Measurements from ENCODE around the gene TP53. TPM values are rescaled to one million over a fixed set of nuclear protein-coding genes. Genes with fewer than 3 reads are reported as not detected.

Gene TP53
- 10 to 100 TPM; 68.1 to 84.3 (median 75.4) TPM for total RNA-seq (2021; fragmentation: NEBNext Ultra II Directional; extraction: Animal tissue kit (Norgen Biotek cat#: 25700))
- long read RNA-seq, transcript TP53-227 (11 exons, 2,579 nt) = major isoform, 33 of 54 reads
- long read RNA-seq, partial matches to known transcripts = 4 of 54 reads
- long read RNA-seq, other reads (novel, unspliced or antisense) = 15 of 54 reads

DNA sequence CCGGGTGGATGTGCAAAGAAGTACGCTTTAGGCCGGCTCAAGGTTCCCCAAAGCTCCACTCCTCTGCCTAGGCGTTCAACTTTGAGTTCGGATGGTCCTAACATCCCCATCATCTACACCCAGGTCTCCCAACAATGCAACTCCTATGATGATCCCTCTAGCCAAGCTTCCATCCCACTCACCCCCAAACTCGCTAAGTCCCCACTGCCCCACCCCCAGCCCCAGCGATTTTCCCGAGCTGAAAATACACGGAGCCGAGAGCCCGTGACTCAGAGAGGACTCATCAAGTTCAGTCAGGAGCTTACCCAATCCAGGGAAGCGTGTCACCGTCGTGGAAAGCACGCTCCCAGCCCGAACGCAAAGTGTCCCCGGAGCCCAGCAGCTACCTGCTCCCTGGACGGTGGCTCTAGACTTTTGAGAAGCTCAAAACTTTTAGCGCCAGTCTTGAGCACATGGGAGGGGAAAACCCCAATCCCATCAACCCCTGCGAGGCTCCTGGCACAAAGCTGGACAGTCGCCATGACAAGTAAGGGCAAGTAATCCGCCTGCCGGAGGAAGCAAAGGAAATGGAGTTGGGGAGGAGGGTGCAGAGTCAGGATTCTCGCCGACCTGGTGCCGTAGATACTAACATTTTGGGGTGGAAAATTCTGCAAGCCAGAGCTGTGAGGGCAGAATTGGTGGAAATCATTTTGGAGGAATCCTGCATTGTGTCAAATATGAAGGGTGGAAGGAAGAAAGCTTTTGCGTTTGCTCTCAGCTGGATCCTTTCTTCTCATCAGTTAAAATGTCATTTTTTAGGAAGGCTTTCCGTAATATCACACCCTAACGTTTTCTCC, at the start of gene TP53:
Gene TP53 (minus strand): TSS at position 419 of the 836 bp plus-strand sequence. CDS start 10,896 bp downstream, outside the sequence.
- TF ChIP-seq, protein P1, sequence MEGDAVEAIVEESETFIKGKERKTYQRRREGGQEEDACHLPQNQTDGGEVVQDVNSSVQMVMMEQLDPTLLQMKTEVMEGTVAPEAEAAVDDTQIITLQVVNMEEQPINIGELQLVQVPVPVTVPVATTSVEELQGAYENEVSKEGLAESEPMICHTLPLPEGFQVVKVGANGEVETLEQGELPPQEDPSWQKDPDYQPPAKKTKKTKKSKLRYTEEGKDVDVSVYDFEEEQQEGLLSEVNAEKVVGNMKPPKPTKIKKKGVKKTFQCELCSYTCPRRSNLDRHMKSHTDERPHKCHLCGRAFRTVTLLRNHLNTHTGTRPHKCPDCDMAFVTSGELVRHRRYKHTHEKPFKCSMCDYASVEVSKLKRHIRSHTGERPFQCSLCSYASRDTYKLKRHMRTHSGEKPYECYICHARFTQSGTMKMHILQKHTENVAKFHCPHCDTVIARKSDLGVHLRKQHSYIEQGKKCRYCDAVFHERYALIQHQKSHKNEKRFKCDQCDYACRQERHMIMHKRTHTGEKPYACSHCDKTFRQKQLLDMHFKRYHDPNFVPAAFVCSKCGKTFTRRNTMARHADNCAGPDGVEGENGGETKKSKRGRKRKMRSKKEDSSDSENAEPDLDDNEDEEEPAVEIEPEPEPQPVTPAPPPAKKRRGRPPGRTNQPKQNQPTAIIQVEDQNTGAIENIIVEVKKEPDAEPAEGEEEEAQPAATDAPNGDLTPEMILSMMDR (IDR thresholded peaks at IDR 0.05) = no peak
- H3K9me3 Mint-ChIP-seq = no peaks in the 10 kb centered on the region
- DNase-seq = peak; percentile 88
- H3K4me3 Mint-ChIP-seq = peak within 1 kb of the TSS; percentile 93
- H3K36me3 Mint-ChIP-seq (ENCODE audit: low read depth) = peaks cover 14% of the 10 kb centered on the region
- H3K27me3 Mint-ChIP-seq (ENCODE audit: insufficient read depth) = no peaks in the 10 kb centered on the region; the same call in none of the 2 replicates
- peaks cover 31% of the 10 kb centered on the region for H3K4me1 Mint-ChIP-seq (ENCODE audit: low read depth)
- H3K27ac Mint-ChIP-seq = peak within 1 kb of the TSS; percentile 98

DNA sequence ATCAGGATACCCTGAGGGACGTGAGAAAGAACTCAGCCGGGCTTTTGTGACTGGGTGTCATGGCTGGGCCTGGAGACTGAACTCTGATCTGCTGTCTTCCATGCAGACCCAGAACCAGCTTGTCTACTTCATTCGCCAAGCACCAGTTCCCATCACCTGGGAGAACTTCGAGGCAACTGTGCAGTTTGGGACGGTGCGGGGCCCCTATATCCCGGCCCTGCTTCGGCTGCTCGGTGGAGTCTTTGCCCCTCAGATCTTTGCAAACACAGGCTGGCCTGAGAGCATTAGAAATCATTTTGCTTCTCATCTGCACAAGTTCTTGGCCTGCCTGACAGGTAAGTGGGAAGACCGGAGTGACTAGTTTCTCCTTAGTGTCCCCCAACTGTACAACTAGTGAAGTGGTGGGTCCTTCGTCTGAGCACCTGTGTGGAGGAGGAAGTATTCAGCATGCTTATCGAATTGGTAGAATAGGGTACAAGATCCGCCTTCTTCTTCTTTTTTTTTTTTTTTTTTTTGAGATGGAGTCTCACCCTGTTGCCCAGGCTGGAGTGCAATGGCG, 45.8 kb upstream of the TP53 start:
- Mint-ChIP-seq H3K4me3 (no peak overlapping the region), H3K4me1 (ENCODE audit: low read depth) (no peaks in the 10 kb centered on the region), H3K27ac (no peak overlapping the region), H3K36me3 (ENCODE audit: low read depth) (no peaks in the 10 kb centered on the region), H3K27me3 (ENCODE audit: insufficient read depth) (peaks cover 46% of the 10 kb centered on the region), H3K9me3 (no peaks in the 10 kb centered on the region)
- TF ChIP-seq, protein P1 (IDR thresholded peaks at IDR 0.05) = no peak
- no peak for DNase-seq

GRCh38 chr17:7729816-7730215, 42.5 kb upstream of the TP53 start:
- Mint-ChIP-seq H3K9me3 (no peaks in the 10 kb centered on the region), H3K4me1 (ENCODE audit: low read depth) (no peaks in the 10 kb centered on the region), H3K4me3 (no peak overlapping the region), H3K27ac (no peak overlapping the region), H3K27me3 (ENCODE audit: insufficient read depth) (peaks cover 29% of the 10 kb centered on the region), H3K36me3 (ENCODE audit: low read depth) (no peaks in the 10 kb centered on the region)
- DNase-seq = no peak
- TF ChIP-seq, protein P1 (IDR thresholded peaks at IDR 0.05) = no peak

GRCh38 chr17:7727886-7728285, 40.6 kb upstream of the TP53 start:
- TF ChIP-seq, protein P1 (IDR thresholded peaks at IDR 0.05) = no peak
- H3K4me1 Mint-ChIP-seq (ENCODE audit: low read depth) = no peaks in the 10 kb centered on the region
- H3K27me3 Mint-ChIP-seq (ENCODE audit: insufficient read depth) = peaks cover 16% of the 10 kb centered on the region
- H3K9me3 Mint-ChIP-seq = no peaks in the 10 kb centered on the region
- no peaks in the 10 kb centered on the region for H3K36me3 Mint-ChIP-seq (ENCODE audit: low read depth)
- no peak for DNase-seq
- H3K27ac Mint-ChIP-seq = no peak overlapping the region
- no peak overlapping the region for H3K4me3 Mint-ChIP-seq

GRCh38 chr17:7721612-7722011, 34.3 kb upstream of the TP53 start:
- Mint-ChIP-seq H3K27me3 (ENCODE audit: insufficient read depth) (peaks cover 31% of the 10 kb centered on the region), H3K27ac (no peak overlapping the region), H3K9me3 (no peaks in the 10 kb centered on the region)

More at GRCh38 chr17:7721612-7722011, 34.3 kb upstream of the TP53 start:
- Mint-ChIP-seq H3K4me1 (ENCODE audit: low read depth) (peaks cover 1% of the 10 kb centered on the region), H3K4me3 (no peak overlapping the region), H3K36me3 (ENCODE audit: low read depth) (no peaks in the 10 kb centered on the region)
- DNase-seq = no peak
- TF ChIP-seq, protein P1 (IDR thresholded peaks at IDR 0.05) = no peak
